Liver (tissue), 3 donors: ENCODE results near the gene MED27.

Source experiments
- FOXA2 ChIP-seq: IDR thresholded peaks from 2 replicates; pipeline ENCODE4 v1.6.1; 2016; ENCODE audit warnings: antibody characterized with exemption
- GABPA ChIP-seq, 2 donors: IDR thresholded peaks in 1 of 2; conservative IDR thresholded peaks in 1 of 2; 2 replicates each; pipeline ENCODE4 v1.6.1; 2016; ENCODE audit warnings: antibody characterized with exemption in 2 of 2, mild to moderate bottlenecking in 1 of 2, moderate library complexity in 1 of 2
- TAF1 ChIP-seq: conservative IDR thresholded peaks from 2 replicates; pipeline ENCODE4 v1.6.1; 2016; ENCODE audit warnings: antibody characterized with exemption, mild to moderate bottlenecking
- TF ChIP-seq, protein P1 (sequence below): IDR thresholded peaks from 2 replicates; pipeline ENCODE4 v1.6.1; 2016; ENCODE audit warnings: antibody characterized with exemption, mild to moderate bottlenecking
- TF ChIP-seq, protein P2 (sequence below): fragments of 150-350 bp; IDR thresholded peaks from 2 replicates; pipeline ENCODE4 v1.5.1; 2017; ENCODE audit warnings: improper control_type of control experiment, low read depth, low read length; ENCODE audit not compliant: missing input control
- donor health status: healthy.
- donor health status: healthy.

DNA sequence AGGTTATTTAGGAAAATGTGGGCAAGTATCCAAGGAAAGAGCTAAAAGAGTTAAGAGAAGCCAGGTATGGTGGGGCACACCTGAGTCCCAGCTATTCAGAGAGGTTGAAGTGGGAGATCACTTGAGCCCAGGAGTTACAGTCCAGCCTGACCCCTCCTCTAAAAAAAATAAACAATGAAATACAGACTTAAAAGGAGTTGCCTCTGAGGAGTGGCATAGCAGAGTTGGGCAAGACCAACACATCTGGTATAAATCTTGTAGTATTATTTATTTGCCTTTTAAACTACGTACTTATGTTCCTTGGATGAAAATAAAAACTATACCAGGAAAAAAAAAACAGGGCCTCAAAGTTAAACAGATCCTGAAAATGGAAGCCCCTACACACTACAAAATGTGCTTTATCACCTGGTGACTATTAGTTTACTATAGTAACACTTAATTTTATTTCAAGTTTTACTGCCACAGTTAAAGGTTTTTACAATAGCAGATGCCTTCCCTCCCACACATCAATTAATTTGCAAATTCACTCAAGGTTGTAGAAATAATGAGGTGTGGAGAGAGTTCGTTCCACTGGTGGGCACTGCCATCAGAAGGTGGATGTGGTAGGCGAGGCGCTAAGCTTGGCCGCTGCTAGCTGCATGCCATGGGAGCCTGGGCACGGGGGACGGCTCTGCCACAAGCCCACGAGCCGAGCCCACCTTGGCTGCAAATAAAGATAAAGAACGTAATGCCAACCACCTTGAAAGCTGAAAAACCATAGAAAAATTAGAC, 48.0 kb downstream of the MED27 start:
- TF ChIP-seq, protein P1, sequence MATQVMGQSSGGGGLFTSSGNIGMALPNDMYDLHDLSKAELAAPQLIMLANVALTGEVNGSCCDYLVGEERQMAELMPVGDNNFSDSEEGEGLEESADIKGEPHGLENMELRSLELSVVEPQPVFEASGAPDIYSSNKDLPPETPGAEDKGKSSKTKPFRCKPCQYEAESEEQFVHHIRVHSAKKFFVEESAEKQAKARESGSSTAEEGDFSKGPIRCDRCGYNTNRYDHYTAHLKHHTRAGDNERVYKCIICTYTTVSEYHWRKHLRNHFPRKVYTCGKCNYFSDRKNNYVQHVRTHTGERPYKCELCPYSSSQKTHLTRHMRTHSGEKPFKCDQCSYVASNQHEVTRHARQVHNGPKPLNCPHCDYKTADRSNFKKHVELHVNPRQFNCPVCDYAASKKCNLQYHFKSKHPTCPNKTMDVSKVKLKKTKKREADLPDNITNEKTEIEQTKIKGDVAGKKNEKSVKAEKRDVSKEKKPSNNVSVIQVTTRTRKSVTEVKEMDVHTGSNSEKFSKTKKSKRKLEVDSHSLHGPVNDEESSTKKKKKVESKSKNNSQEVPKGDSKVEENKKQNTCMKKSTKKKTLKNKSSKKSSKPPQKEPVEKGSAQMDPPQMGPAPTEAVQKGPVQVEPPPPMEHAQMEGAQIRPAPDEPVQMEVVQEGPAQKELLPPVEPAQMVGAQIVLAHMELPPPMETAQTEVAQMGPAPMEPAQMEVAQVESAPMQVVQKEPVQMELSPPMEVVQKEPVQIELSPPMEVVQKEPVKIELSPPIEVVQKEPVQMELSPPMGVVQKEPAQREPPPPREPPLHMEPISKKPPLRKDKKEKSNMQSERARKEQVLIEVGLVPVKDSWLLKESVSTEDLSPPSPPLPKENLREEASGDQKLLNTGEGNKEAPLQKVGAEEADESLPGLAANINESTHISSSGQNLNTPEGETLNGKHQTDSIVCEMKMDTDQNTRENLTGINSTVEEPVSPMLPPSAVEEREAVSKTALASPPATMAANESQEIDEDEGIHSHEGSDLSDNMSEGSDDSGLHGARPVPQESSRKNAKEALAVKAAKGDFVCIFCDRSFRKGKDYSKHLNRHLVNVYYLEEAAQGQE = no peak
- TF ChIP-seq, protein P2, sequence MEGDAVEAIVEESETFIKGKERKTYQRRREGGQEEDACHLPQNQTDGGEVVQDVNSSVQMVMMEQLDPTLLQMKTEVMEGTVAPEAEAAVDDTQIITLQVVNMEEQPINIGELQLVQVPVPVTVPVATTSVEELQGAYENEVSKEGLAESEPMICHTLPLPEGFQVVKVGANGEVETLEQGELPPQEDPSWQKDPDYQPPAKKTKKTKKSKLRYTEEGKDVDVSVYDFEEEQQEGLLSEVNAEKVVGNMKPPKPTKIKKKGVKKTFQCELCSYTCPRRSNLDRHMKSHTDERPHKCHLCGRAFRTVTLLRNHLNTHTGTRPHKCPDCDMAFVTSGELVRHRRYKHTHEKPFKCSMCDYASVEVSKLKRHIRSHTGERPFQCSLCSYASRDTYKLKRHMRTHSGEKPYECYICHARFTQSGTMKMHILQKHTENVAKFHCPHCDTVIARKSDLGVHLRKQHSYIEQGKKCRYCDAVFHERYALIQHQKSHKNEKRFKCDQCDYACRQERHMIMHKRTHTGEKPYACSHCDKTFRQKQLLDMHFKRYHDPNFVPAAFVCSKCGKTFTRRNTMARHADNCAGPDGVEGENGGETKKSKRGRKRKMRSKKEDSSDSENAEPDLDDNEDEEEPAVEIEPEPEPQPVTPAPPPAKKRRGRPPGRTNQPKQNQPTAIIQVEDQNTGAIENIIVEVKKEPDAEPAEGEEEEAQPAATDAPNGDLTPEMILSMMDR = no peak
- TF ChIP-seq GABPA (IDR thresholded peaks at IDR 0.05 in 1 of 2, conservative IDR thresholded peaks at IDR 0.05 in 1 of 2) (no peak), FOXA2 (no peak), TAF1 (no peak)
